IMR-90 (cell line): ENCODE data around the gene GNG2. TPM values are rescaled to one million over a fixed set of nuclear protein-coding genes. Genes with fewer than 3 reads are reported as not detected.

Experiments used
- ATAC-seq: fragments of 200-7000 bp; cut with Tn5 transposase; 2 replicates; pipeline ENCODE4 v1.9.1; 2020; ENCODE audit warnings: low read depth, mild to moderate bottlenecking, moderate library complexity
- BruUV-seq: library from RNA; stranded (reverse); fragments of 400-500 nt; replicated peaks from 2 replicates; lab custom pipeline; 2021; lab: Mats Ljungman, UMichigan
- CTCF ChIA-PET: fragments of 300-600 bp; formaldehyde crosslinking; extraction: SDS; loops from one replicate; lab custom pipeline; 2021; ENCODE audit warnings: antibody characterized with exemption; lab: Yijun Ruan, JAX
- POLR2A ChIA-PET: fragments of 300-600 bp; sonication (Branson Sonifier 250); formaldehyde crosslinking; loops from one replicate; lab custom pipeline; 2022; ENCODE audit warnings: antibody characterized with exemption; ENCODE audit not compliant: unreplicated experiment; lab: Charles Lee
- DNase-seq: peaks from one replicate; pipeline ENCODE4 v3.0.0; 2013
- H2AFZ ChIP-seq: replicated peaks from 2 replicates; pipeline ENCODE3; 2013; ENCODE audit warnings: low read length, mild to moderate bottlenecking; ENCODE audit not compliant: poor library complexity
- H2AK5ac ChIP-seq: 2 replicates; pipeline ENCODE4 v1.6.1; 2013; ENCODE audit warnings: low read depth, low read length, inconsistent platforms
- H2AK9ac ChIP-seq: replicated peaks from 2 replicates; pipeline ENCODE3; 2013; ENCODE audit warnings: mild to moderate bottlenecking, low read depth, low read length, moderate library complexity; ENCODE audit not compliant: poor library complexity
- H2BK120ac ChIP-seq: 2 replicates; pipeline ENCODE4 v1.6.1; 2013; ENCODE audit warnings: low read depth, low read length, inconsistent platforms
- H2BK15ac ChIP-seq: 3 replicates; pipeline ENCODE4 v1.6.1; 2013; ENCODE audit warnings: low read depth, low read length, inconsistent platforms
- H2BK20ac ChIP-seq: 2 replicates; pipeline ENCODE4 v1.6.1; 2013; ENCODE audit warnings: low read depth, mild to moderate bottlenecking, inconsistent platforms, low read length, moderate library complexity
- H2BK5ac ChIP-seq: 2 replicates; pipeline ENCODE4 v1.6.1; 2013; ENCODE audit warnings: mild to moderate bottlenecking, low read depth, low read length, inconsistent platforms; ENCODE audit not compliant: poor library complexity, severe bottlenecking
- H3K14ac ChIP-seq: replicated peaks from 2 replicates; pipeline ENCODE4 v1.6.1; 2013; ENCODE audit warnings: low read depth, low read length, inconsistent platforms
- H3K18ac ChIP-seq: 2 replicates; pipeline ENCODE4 v1.6.1; 2013; ENCODE audit warnings: low read depth, low read length, control low read depth
- H3K23ac ChIP-seq: 2 replicates; pipeline ENCODE4 v1.6.1; 2013; ENCODE audit warnings: low read depth, low read length, inconsistent platforms
- H3K27ac ChIP-seq: 2 replicates; pipeline ENCODE4 v1.5.1; 2013; ENCODE audit warnings: mild to moderate bottlenecking, control low read depth, low read length; ENCODE audit not compliant: insufficient read depth
- H3K27me3 ChIP-seq: 2 replicates; pipeline ENCODE4 v1.6.1; 2013; ENCODE audit warnings: low read length; ENCODE audit not compliant: control insufficient read depth, insufficient read depth
- H3K36me3 ChIP-seq: 2 replicates; pipeline ENCODE4 v1.6.1; 2013; ENCODE audit warnings: low read length, mixed read lengths; ENCODE audit not compliant: control insufficient read depth, insufficient read depth
- H3K4ac ChIP-seq: 2 replicates; pipeline ENCODE4 v1.6.1; 2013; ENCODE audit warnings: low read depth, low read length, inconsistent platforms
- H3K4me1 ChIP-seq: 2 replicates; pipeline ENCODE4 v1.6.1; 2013; ENCODE audit warnings: low read length, mixed read lengths; ENCODE audit not compliant: control insufficient read depth, insufficient read depth
- H3K4me2 ChIP-seq: 2 replicates; pipeline ENCODE4 v1.6.1; 2013; ENCODE audit warnings: low read depth, mild to moderate bottlenecking, control low read depth, low read length, moderate library complexity
- H3K4me3 ChIP-seq: 2 replicates; pipeline ENCODE4 v1.5.1; 2013; ENCODE audit warnings: low read depth, mild to moderate bottlenecking, control low read depth, low read length, moderate library complexity; ENCODE audit not compliant: insufficient read depth
- H3K56ac ChIP-seq: 2 replicates; pipeline ENCODE4 v1.6.1; 2013; ENCODE audit warnings: low read length, inconsistent platforms; ENCODE audit not compliant: insufficient read depth; ENCODE audit errors: extremely low read depth
- H3K79me1 ChIP-seq, 2 experiments: 2 replicates each; pipeline ENCODE4 v1.6.1; 2013; ENCODE audit warnings: low read length in 2 of 2, inconsistent platforms in 1 of 2, low read depth in 1 of 2
- H3K9ac ChIP-seq: 2 replicates; pipeline ENCODE4 v1.6.1; 2013; ENCODE audit warnings: low read depth, low read length, control low read depth
- H3K9me1 ChIP-seq: 2 replicates; pipeline ENCODE4 v1.6.1; 2013; ENCODE audit warnings: low read length, inconsistent platforms; ENCODE audit not compliant: insufficient read depth
- H3K9me3 ChIP-seq: 2 replicates; pipeline ENCODE4 v1.6.1; 2013; ENCODE audit warnings: low read length; ENCODE audit not compliant: control insufficient read depth, insufficient read depth
- H4K20me1 ChIP-seq: 2 replicates; pipeline ENCODE4 v1.6.1; 2013; ENCODE audit warnings: low read length, inconsistent platforms; ENCODE audit not compliant: insufficient read depth
- H4K5ac ChIP-seq: 2 replicates; pipeline ENCODE4 v1.6.1; 2013; ENCODE audit warnings: mild to moderate bottlenecking, low read depth, low read length, control low read depth
- H4K8ac ChIP-seq, 2 experiments: 2 replicates each; pipeline ENCODE4 v1.6.1; 2013; ENCODE audit warnings: low read depth in 2 of 2, low read length in 2 of 2, control low read depth in 1 of 2, inconsistent platforms in 1 of 2
- H4K91ac ChIP-seq: 2 replicates; pipeline ENCODE4 v1.6.1; 2013; ENCODE audit warnings: low read depth, low read length, inconsistent platforms; ENCODE audit not compliant: insufficient read depth
- BHLHE40 ChIP-seq: fragments of 150-350 bp; IDR thresholded peaks from 2 replicates; pipeline ENCODE4 v1.6.1; 2016; ENCODE audit warnings: mild to moderate bottlenecking, low read depth, low read length
- CEBPB ChIP-seq: IDR thresholded peaks from 2 replicates; pipeline ENCODE4 v1.6.1; 2012; ENCODE audit warnings: low read depth, low read length, improper control_type of control experiment
- ELK1 ChIP-seq: fragments of 150-350 bp; IDR thresholded peaks from 2 replicates; pipeline ENCODE4 v1.6.1; 2016; ENCODE audit warnings: low read depth, mild to moderate bottlenecking, low read length, moderate library complexity, borderline replicate concordance
- FOS ChIP-seq: fragments of 150-350 bp; IDR thresholded peaks from 2 replicates; pipeline ENCODE4 v1.6.1; 2016; ENCODE audit warnings: low read depth, low read length
- MAFK ChIP-seq: IDR thresholded peaks from 2 replicates; pipeline ENCODE4 v1.6.1; 2012; ENCODE audit warnings: low read depth, low read length, improper control_type of control experiment
- MAZ ChIP-seq: IDR thresholded peaks from 2 replicates; pipeline ENCODE4 v1.6.1; 2012; ENCODE audit warnings: low read depth, mild to moderate bottlenecking, low read length, improper control_type of control experiment, moderate library complexity, borderline replicate concordance
- MXI1 ChIP-seq: IDR thresholded peaks from 2 replicates; pipeline ENCODE4 v1.6.1; 2012; ENCODE audit warnings: low read depth, mild to moderate bottlenecking, low read length, moderate library complexity, borderline replicate concordance
- NFE2L2 ChIP-seq: fragments of 150-350 bp; IDR thresholded peaks from 2 replicates; pipeline ENCODE4 v1.6.1; 2016; ENCODE audit warnings: low read depth, mild to moderate bottlenecking, low read length
- RAD21 ChIP-seq: IDR thresholded peaks from 2 replicates; pipeline ENCODE4 v1.6.1; 2012; ENCODE audit warnings: low read length, improper control_type of control experiment
- RCOR1 ChIP-seq: IDR thresholded peaks from 2 replicates; pipeline ENCODE4 v1.6.1; 2012; ENCODE audit warnings: mild to moderate bottlenecking, low read length, improper control_type of control experiment; ENCODE audit not compliant: insufficient replicate concordance
- RFX5 ChIP-seq: IDR thresholded peaks from 2 replicates; pipeline ENCODE4 v1.8.0; 2012; ENCODE audit warnings: low read depth, mild to moderate bottlenecking, low read length, moderate library complexity
- SMC3 ChIP-seq: fragments of 150-350 bp; IDR thresholded peaks from 2 replicates; pipeline ENCODE4 v1.6.1; 2016; ENCODE audit warnings: low read depth, mild to moderate bottlenecking, antibody characterized with exemption, low read length, moderate library complexity
- USF2 ChIP-seq: fragments of 150-350 bp; IDR thresholded peaks from 2 replicates; pipeline ENCODE4 v1.6.1; 2017; ENCODE audit warnings: mild to moderate bottlenecking, antibody characterized with exemption, low read length, low read depth
- WGBS, 2 experiments: methylation state at CpG; one replicate each; pipeline versions ENCODE4 v1.1.5 to v1.1.7; 2013; ENCODE audit warnings: missing lambda C conversion rate in 2 of 2; ENCODE audit not compliant: insufficient read length in 1 of 2; ENCODE audit errors: extremely low coverage in 2 of 2; 5-methylcytosine and 5-hydroxymethylcytosine counted together
- dilution Hi-C: fragments of 300-500 bp; cut with HindIII; formaldehyde crosslinking; loops from one replicate; pipeline ENCODE4 v1.14.3; 2018; ENCODE audit warnings: low sequenced_read_pairs; ENCODE audit not compliant: unreplicated experiment
- in situ Hi-C: fragments of 300-500 bp; cut with MboI; formaldehyde crosslinking; loops from 3 replicates; pipeline ENCODE4 v1.14.3; 2019; ENCODE audit warnings: low sequenced_read_pairs, inconsistent platforms, mixed read lengths
- intact Hi-C: fragments of 100-400 bp; cut with micrococcal nuclease; formaldehyde crosslinking; loops from 2 replicates; pipeline ENCODE4 v1.10.0; 2022
- polyA plus RNA-seq, 3 experiments: library from polyadenylated mRNA; depleted of rRNA; stranded (reverse); fragments of >200 nt; gene quantifications; 2 replicates each; pipeline ENCODE4 v1.2.3, GENCODE V29; 2012; ENCODE audit warnings: low replicate concordance in 1 of 3
- total RNA-seq: library from RNA; depleted of rRNA; stranded (reverse); fragments of >200 nt; gene quantifications from 2 replicates; pipeline ENCODE4 v1.2.3, GENCODE V29; 2012
- TF ChIP-seq, protein P1 (sequence below): conservative IDR thresholded peaks from 2 replicates; pipeline ENCODE4 v1.5.1; 2012; ENCODE audit warnings: mild to moderate bottlenecking, low read depth, low read length, improper control_type of control experiment

Gene GNG2
- total and polyA plus RNA-seq, 2 of the 4 experiments (the other 2 are of a cell fraction) = 13.1 to 14.6 TPM

DNA sequence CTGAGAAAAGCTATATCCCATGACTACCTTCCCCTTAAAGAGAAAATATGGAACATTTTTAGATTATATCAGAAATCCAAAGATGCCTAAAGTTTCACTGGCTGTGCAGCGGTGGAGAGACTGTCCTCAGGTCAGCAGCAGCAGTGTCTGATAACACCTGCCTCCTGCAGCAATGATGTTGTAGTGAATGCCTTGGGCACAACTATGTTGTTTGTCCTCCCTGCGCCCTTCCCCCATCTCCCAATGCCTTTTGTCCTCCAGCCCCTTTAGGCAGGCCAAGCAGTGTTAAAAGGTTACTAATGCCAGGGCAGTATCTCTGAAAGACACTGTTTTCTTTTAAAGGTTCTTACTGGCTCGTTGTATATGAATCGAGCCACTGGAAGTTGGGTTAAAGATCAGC is 142.1 kb downstream of the GNG2 start:
- peaks cover 33% of the 10 kb centered on the region for H3K36me3 ChIP-seq
- intact Hi-C loops (loop anchor here (5.0 kb wide), 1 partner anchor 65 kb away; the partner anchor contains the start of gene NID2), in situ Hi-C loops (loop anchor here (25.0 kb wide), 1 partner anchor 710 kb away; the partner anchor contains the start of gene PSMC6), dilution Hi-C loops (no loop called here)
- CTCF ChIA-PET = no interaction called here
- POLR2A ChIA-PET = no interaction called here
- H2BK5ac ChIP-seq = no peak overlapping the region
- H3K4me2 ChIP-seq = no peak overlapping the region
- H3K4me3 ChIP-seq = no peak overlapping the region
- no peak overlapping the region for H4K91ac ChIP-seq
- 0 out of 4 replicates have a peak overlapping the region, but pooled peaks of 1 of the 2 experiments have one; percentile 29 for H4K8ac ChIP-seq
- TF ChIP-seq ELK1 (no peak), SMC3 (no peak), MXI1 (no peak), RFX5 (no peak), BHLHE40 (no peak), RCOR1 (no peak), MAZ (no peak), RAD21 (no peak), USF2 (no peak), FOS (no peak), CEBPB (no peak), NFE2L2 (no peak), MAFK (no peak)
- TF ChIP-seq, protein P1, sequence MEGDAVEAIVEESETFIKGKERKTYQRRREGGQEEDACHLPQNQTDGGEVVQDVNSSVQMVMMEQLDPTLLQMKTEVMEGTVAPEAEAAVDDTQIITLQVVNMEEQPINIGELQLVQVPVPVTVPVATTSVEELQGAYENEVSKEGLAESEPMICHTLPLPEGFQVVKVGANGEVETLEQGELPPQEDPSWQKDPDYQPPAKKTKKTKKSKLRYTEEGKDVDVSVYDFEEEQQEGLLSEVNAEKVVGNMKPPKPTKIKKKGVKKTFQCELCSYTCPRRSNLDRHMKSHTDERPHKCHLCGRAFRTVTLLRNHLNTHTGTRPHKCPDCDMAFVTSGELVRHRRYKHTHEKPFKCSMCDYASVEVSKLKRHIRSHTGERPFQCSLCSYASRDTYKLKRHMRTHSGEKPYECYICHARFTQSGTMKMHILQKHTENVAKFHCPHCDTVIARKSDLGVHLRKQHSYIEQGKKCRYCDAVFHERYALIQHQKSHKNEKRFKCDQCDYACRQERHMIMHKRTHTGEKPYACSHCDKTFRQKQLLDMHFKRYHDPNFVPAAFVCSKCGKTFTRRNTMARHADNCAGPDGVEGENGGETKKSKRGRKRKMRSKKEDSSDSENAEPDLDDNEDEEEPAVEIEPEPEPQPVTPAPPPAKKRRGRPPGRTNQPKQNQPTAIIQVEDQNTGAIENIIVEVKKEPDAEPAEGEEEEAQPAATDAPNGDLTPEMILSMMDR = no peak
- no peaks in the 10 kb centered on the region for H3K27me3 ChIP-seq
- no peak overlapping the region; the same call in 1 of the 2 replicates for H3K23ac ChIP-seq
- BruUV-seq = no TSS peak
- no peak overlapping the region for H2AK9ac ChIP-seq
- H4K5ac ChIP-seq = no peak overlapping the region
- no peak overlapping the region for H2BK20ac ChIP-seq
- DNase-seq = no peak
- H3K56ac ChIP-seq = no peak overlapping the region
- no peak overlapping the region for H3K14ac ChIP-seq
- no peak overlapping the region for H2BK15ac ChIP-seq
- no peak overlapping the region for H2AK5ac ChIP-seq
- no peak for ATAC-seq
- WGBS, 2 experiments = no CpG with 5 or more reads among the region's 4 CpGs
- no peaks in the 10 kb centered on the region for H3K9me3 ChIP-seq
- peaks cover 5% of the 10 kb centered on the region for H3K9me1 ChIP-seq
- no peak overlapping the region for H3K9ac ChIP-seq
- peaks cover 23 to 46% of the 10 kb centered on the region in 2 experiments for H3K79me1 ChIP-seq
- H3K4ac ChIP-seq = no peak overlapping the region
- no peak overlapping the region for H3K18ac ChIP-seq
- H2BK120ac ChIP-seq = no peak overlapping the region
- H2AFZ ChIP-seq = no peak overlapping the region
- H4K20me1 ChIP-seq = 0 out of 2 replicates have a peak, but pooled peaks cover 2% of the 10 kb centered on the region
- H3K27ac ChIP-seq = peak overlapping the region; percentile 29; the same call in 1 of the 2 replicates
- H3K4me1 ChIP-seq = no peaks in the 10 kb centered on the region
